ENCODE data around the gene PDLIM7. TPM values are rescaled to one million over a fixed set of nuclear protein-coding genes. Genes with fewer than 3 reads are reported as not detected.

Gene PDLIM7
- polyA plus RNA-seq, 1 donor from 2014 or later = 21.0 TPM

DNA sequence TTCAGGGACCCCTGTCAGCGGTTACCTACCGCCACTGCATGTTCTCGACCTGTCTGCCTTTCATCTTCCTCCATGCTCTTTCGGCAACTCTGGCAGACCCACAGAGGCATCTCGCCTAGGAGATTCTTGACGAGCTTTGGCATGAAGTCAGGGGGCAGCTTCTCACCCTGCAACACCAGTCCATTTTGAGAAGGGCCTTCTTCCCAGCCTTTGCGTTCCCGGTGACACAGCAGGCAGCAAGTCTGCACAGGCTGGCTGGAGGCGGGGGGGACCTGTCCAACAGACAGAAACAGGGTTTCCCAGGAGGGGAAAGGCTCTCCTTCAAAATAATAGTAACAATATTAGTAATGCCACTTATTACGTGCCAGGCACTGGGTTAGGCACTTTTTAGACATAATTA is 41.5 kb upstream of the PDLIM7 start:
- Histone ChIP-seq H3K4me2 (ENCODE audit: low read length) (no peak overlapping the region), H3F3A (ENCODE audit: insufficient read depth, low read length, poor library complexity, severe bottlenecking) (no peaks in the 10 kb centered on the region), H3K9me2 (ENCODE audit: insufficient read depth, low read length) (no peaks in the 10 kb centered on the region), H3K79me2 (replicated peaks; ENCODE audit: insufficient read depth, low read length) (peaks cover 9% of the 10 kb centered on the region), H3K36me3 (ENCODE audit: insufficient read depth, low read length) (peaks cover 12% of the 10 kb centered on the region), H3K9me3 (ENCODE audit: low read length) (no peaks in the 10 kb centered on the region), H3K4me3 (ENCODE audit: low read length) (no peak overlapping the region), H4K20me1 (ENCODE audit: insufficient read depth) (no peaks in the 10 kb centered on the region), H3K27me3 (ENCODE audit: insufficient read depth, low read depth, low read length) (no peaks in the 10 kb centered on the region), H2AFZ (ENCODE audit: low read depth, low read length) (no peak overlapping the region), H3K27ac (ENCODE audit: low read length) (no peak overlapping the region), H3K9ac (ENCODE audit: low read length) (no peak overlapping the region)
- no peak for TF ChIP-seq MXI1 (conservative IDR thresholded peaks at IDR 0.05; ENCODE audit: poor library complexity, severe bottlenecking)
- TF ChIP-seq, protein P1, sequence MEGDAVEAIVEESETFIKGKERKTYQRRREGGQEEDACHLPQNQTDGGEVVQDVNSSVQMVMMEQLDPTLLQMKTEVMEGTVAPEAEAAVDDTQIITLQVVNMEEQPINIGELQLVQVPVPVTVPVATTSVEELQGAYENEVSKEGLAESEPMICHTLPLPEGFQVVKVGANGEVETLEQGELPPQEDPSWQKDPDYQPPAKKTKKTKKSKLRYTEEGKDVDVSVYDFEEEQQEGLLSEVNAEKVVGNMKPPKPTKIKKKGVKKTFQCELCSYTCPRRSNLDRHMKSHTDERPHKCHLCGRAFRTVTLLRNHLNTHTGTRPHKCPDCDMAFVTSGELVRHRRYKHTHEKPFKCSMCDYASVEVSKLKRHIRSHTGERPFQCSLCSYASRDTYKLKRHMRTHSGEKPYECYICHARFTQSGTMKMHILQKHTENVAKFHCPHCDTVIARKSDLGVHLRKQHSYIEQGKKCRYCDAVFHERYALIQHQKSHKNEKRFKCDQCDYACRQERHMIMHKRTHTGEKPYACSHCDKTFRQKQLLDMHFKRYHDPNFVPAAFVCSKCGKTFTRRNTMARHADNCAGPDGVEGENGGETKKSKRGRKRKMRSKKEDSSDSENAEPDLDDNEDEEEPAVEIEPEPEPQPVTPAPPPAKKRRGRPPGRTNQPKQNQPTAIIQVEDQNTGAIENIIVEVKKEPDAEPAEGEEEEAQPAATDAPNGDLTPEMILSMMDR (IDR thresholded peaks at IDR 0.05; ENCODE audit: poor library complexity, severe bottlenecking) = no peak
- TF ChIP-seq TAF1 (IDR thresholded peaks at IDR 0.05; ENCODE audit: low read depth) = no peak
- no peak for TF ChIP-seq RAD21 (conservative IDR thresholded peaks at IDR 0.05)
- TF ChIP-seq, protein P2, sequence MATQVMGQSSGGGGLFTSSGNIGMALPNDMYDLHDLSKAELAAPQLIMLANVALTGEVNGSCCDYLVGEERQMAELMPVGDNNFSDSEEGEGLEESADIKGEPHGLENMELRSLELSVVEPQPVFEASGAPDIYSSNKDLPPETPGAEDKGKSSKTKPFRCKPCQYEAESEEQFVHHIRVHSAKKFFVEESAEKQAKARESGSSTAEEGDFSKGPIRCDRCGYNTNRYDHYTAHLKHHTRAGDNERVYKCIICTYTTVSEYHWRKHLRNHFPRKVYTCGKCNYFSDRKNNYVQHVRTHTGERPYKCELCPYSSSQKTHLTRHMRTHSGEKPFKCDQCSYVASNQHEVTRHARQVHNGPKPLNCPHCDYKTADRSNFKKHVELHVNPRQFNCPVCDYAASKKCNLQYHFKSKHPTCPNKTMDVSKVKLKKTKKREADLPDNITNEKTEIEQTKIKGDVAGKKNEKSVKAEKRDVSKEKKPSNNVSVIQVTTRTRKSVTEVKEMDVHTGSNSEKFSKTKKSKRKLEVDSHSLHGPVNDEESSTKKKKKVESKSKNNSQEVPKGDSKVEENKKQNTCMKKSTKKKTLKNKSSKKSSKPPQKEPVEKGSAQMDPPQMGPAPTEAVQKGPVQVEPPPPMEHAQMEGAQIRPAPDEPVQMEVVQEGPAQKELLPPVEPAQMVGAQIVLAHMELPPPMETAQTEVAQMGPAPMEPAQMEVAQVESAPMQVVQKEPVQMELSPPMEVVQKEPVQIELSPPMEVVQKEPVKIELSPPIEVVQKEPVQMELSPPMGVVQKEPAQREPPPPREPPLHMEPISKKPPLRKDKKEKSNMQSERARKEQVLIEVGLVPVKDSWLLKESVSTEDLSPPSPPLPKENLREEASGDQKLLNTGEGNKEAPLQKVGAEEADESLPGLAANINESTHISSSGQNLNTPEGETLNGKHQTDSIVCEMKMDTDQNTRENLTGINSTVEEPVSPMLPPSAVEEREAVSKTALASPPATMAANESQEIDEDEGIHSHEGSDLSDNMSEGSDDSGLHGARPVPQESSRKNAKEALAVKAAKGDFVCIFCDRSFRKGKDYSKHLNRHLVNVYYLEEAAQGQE (IDR thresholded peaks at IDR 0.05; ENCODE audit: borderline replicate concordance) = no peak
- TF ChIP-seq EZH2 (IDR thresholded peaks at IDR 0.05; ENCODE audit: borderline replicate concordance, insufficient read depth, low read length, poor library complexity, severe bottlenecking) = no peak
- TF ChIP-seq SMC3 (conservative IDR thresholded peaks at IDR 0.05; ENCODE audit: poor library complexity) = no peak
- no peak for TF ChIP-seq POLR2AphosphoS5 (IDR thresholded peaks at IDR 0.05)
- TF ChIP-seq EP300 (conservative IDR thresholded peaks at IDR 0.05; ENCODE audit: poor library complexity, severe bottlenecking) = no peak

DNA sequence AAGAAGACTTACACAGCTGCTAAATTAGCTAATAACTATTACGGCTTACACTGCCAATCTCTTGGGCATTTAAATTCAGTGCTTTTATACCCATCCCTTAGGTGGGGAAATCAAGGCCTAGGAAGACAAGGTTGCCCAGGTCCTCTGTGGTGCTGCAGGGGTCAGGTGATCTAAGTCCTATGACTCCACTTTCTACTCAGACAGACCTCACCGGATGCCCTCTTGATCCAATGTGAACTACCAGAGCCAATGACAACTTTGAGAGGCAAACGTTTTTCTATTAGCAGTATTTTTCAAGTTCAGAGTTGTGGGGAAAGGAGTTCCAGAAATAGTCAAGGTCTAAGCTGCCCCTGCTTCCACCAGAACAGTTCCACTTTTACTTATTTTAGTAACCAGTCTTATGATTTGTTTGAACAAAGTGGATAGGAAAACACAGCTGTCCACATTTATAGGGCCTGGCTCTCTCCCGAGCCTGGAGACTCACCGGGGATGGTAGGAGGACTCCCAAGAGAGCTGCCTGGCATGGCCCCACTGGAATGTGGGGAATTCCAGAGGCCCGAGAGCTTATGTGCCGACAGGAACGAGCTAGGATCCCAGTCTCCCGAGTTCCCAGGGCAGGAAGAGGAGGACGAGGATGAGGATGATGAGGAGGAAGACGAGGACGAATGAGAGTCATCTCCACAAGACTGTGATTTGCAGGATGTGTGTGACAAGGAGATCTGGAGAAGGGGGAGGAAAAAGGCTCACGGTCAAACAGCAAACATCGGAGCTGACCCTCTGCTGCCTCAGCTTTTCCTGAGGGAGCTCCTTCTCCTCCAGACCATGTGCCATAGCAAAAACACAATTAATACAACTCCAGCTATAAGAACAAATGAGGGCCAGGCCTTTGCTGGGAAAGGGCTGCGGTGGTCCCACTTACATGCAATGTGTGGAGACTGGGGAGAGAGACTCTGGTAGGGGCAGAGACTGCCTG is 40.3 kb upstream of the PDLIM7 start:
- Histone ChIP-seq H3K4me3 (ENCODE audit: low read length) (no peak overlapping the region), H3K9me2 (ENCODE audit: insufficient read depth, low read length) (no peaks in the 10 kb centered on the region), H3K27ac (ENCODE audit: low read length) (no peak overlapping the region), H3K27me3 (ENCODE audit: insufficient read depth, low read depth, low read length) (no peaks in the 10 kb centered on the region), H3K36me3 (ENCODE audit: insufficient read depth, low read length) (peaks cover 8% of the 10 kb centered on the region), H3F3A (ENCODE audit: insufficient read depth, low read length, poor library complexity, severe bottlenecking) (no peaks in the 10 kb centered on the region), H3K79me2 (replicated peaks; ENCODE audit: insufficient read depth, low read length) (peaks cover 9% of the 10 kb centered on the region), H4K20me1 (ENCODE audit: insufficient read depth) (no peaks in the 10 kb centered on the region), H3K4me2 (ENCODE audit: low read length) (no peak overlapping the region), H3K9me3 (ENCODE audit: low read length) (no peaks in the 10 kb centered on the region), H2AFZ (ENCODE audit: low read depth, low read length) (no peak overlapping the region), H3K9ac (ENCODE audit: low read length) (no peak overlapping the region)
- TF ChIP-seq POLR2AphosphoS5 (IDR thresholded peaks at IDR 0.05) = no peak
- no peak for TF ChIP-seq TAF1 (IDR thresholded peaks at IDR 0.05; ENCODE audit: low read depth)

All from neural cell (in vitro differentiated cells).